ENCODE results near the gene THADA.

Gene THADA

GRCh38 chr2:43332653-43333052 is 263.2 kb downstream of the THADA start:
- DNase-seq (ENCODE audit: low read depth) = no peak
- H3K4me3 ChIP-seq (ENCODE audit: low read depth, low read length) = no peak overlapping the region
- no peak for TF ChIP-seq CTCF (IDR thresholded peaks at IDR 0.05; ENCODE audit: insufficient read depth, low read depth, low read length, missing control alignments)

DNA sequence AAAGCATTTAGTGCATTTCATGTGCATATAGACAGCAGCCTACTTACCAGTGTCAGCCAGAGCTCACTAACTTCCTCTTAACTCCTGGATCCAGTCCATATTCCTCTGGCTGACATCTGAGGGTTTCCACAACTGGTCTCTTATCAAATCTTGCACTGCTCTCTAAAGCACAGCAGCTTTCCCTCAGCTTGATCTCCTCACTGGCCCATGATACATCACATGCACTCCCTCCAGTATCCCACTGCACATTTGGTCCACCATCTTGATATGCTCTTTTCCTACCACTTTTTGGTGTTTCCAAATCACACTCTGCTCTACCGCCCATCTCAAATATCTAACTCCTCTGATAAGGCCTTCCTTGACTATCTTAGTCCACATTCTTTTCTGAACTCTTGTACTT is 264.4 kb downstream of the THADA start:
- no peak for DNase-seq (ENCODE audit: low read depth)
- no peak for TF ChIP-seq CTCF (IDR thresholded peaks at IDR 0.05; ENCODE audit: insufficient read depth, low read depth, low read length, missing control alignments)
- no peak overlapping the region for H3K4me3 ChIP-seq (ENCODE audit: low read depth, low read length)

GRCh38 chr2:43329637-43330036 is 266.2 kb downstream of the THADA start:
- no peak for TF ChIP-seq CTCF (IDR thresholded peaks at IDR 0.05; ENCODE audit: insufficient read depth, low read depth, low read length, missing control alignments)
- DNase-seq (ENCODE audit: low read depth) = no peak
- H3K4me3 ChIP-seq (ENCODE audit: low read depth, low read length) = no peak overlapping the region

GRCh38 chr2:43328832-43329231 is 267.0 kb downstream of the THADA start:
- DNase-seq (ENCODE audit: low read depth) = no peak
- TF ChIP-seq CTCF (IDR thresholded peaks at IDR 0.05; ENCODE audit: insufficient read depth, low read depth, low read length, missing control alignments) = no peak
- H3K4me3 ChIP-seq (ENCODE audit: low read depth, low read length) = no peak overlapping the region

- TF ChIP-seq CTCF (IDR thresholded peaks at IDR 0.05; ENCODE audit: insufficient read depth, low read depth, low read length, missing control alignments) = no peak
- no peak for DNase-seq (ENCODE audit: low read depth)
- no peak overlapping the region for H3K4me3 ChIP-seq (ENCODE audit: low read depth, low read length)
These were observed 267.7 kb downstream of the THADA start for GRCh38 chr2:43328133-43328532.

GRCh38 chr2:43327119-43327518 is 268.7 kb downstream of the THADA start:
- TF ChIP-seq CTCF (IDR thresholded peaks at IDR 0.05; ENCODE audit: insufficient read depth, low read depth, low read length, missing control alignments) = no peak
- H3K4me3 ChIP-seq (ENCODE audit: low read depth, low read length) = no peak overlapping the region
- no peak for DNase-seq (ENCODE audit: low read depth)

GRCh38 chr2:43326101-43326825 is 269.6 kb downstream of the THADA start:
- TF ChIP-seq CTCF (IDR thresholded peaks at IDR 0.05; ENCODE audit: insufficient read depth, low read depth, low read length, missing control alignments) = no peak
- no peak for DNase-seq (ENCODE audit: low read depth)
- no peak overlapping the region for H3K4me3 ChIP-seq (ENCODE audit: low read depth, low read length)

Data from GM12865 (cell line).